ENCODE data around the gene RNF167. TPM values are rescaled to one million over a fixed set of nuclear protein-coding genes. Genes with fewer than 3 reads are reported as not detected.
A peak's percentile ranks its signal among the peaks of the same experiment; 100 is the strongest.
"Not testable (repeated sequence)": the region's sequence is repeated elsewhere in the genome, so short reads cannot be mapped to it uniquely, and the experiment has no call there.

Gene RNF167
- total RNA-seq, 1 experiment from 2014 or later, result 135 TPM

GRCh38 chr17:4903051-4903818, 36.8 kb upstream of the RNF167 start, which contains the start of gene CHRNE:
CHRNE (minus strand) TSS chr17:4903098; CDS start chr17:4903063, 35 bp downstream.
- no peaks in the 10 kb centered on the region for H3K9me3 ChIP-seq (ENCODE audit: insufficient read depth, low read depth)
- TF ChIP-seq EZH2 (IDR thresholded peaks at IDR 0.05; ENCODE audit: low read depth) (no peak), CTCF (conservative IDR thresholded peaks at IDR 0.05) (peak; percentile 94)
- H2AFZ ChIP-seq, result no peak within 1 kb of the TSS
- no peaks in the 10 kb centered on the region for H3K9me2 ChIP-seq (ENCODE audit: insufficient read depth)
- DNase-seq, result peak; percentile 62 to 83
- H3K4me1 ChIP-seq (replicated peaks; ENCODE audit: insufficient read depth), result peaks cover 13% of the 10 kb centered on the region
- H3K27ac ChIP-seq, result 0 out of 2 replicates have a peak within 1 kb of the TSS, but pooled peaks have one; percentile 7
- peak within 1 kb of the TSS; percentile 56 for H3K4me2 ChIP-seq
- no TSS peak for BruUV-seq (replicated peaks)
- H3F3A ChIP-seq (ENCODE audit: insufficient read depth, low read depth), result peaks cover 24% of the 10 kb centered on the region; the same call in 1 of the 2 replicates
- H3K27me3 ChIP-seq (ENCODE audit: insufficient read depth, low read depth), result no peaks in the 10 kb centered on the region
- intact Hi-C loops (cut with micrococcal nuclease; ENCODE audit: unreplicated experiment), result loop anchor here (1.0 to 10.0 kb wide), 5 partner anchors 84 to 478 kb away; partner anchors contain the start of genes ARRB2, CAMTA2 and MED11
- ChIA-PET POLR2A (ENCODE audit: unreplicated experiment) (interaction anchor here (0.6 kb wide), 1 partner anchor 317 kb away, joined by 5 read pairs; no protein-coding TSS in a partner anchor), CTCF (interaction anchor here (0.6 to 1.5 kb wide), 6 partner anchors 20 to 193 kb away, joined by 3 to 6 read pairs (median 3); partner anchors contain the start of gene PSMB6)
- no peaks in the 10 kb centered on the region for H3K36me3 ChIP-seq (ENCODE audit: low read depth)
- H4K20me1 ChIP-seq (ENCODE audit: insufficient read depth), result no peaks in the 10 kb centered on the region
- no peaks in the 10 kb centered on the region for H3K79me2 ChIP-seq (ENCODE audit: low read depth)
- H3K4me3 ChIP-seq, result no peak within 1 kb of the TSS

- BruUV-seq (replicated peaks); H3K4me3 ChIP-seq; DNase-seq; H3K9me3 ChIP-seq (ENCODE audit: insufficient read depth, low read depth); H3K36me3 ChIP-seq (ENCODE audit: low read depth); H3K27me3 ChIP-seq (ENCODE audit: insufficient read depth, low read depth); H3K79me2 ChIP-seq (ENCODE audit: low read depth); H4K20me1 ChIP-seq (ENCODE audit: insufficient read depth); H3K27ac ChIP-seq; H3K9me2 ChIP-seq (ENCODE audit: insufficient read depth); CTCF ChIA-PET; H3K4me2 ChIP-seq; H2AFZ ChIP-seq: not testable (repeated sequence)
- POLR2A ChIA-PET (ENCODE audit: unreplicated experiment), result interaction anchor here (0.6 kb wide), 1 partner anchor 187 kb away, joined by 3 read pairs; no protein-coding TSS in a partner anchor
- Histone ChIP-seq H3F3A (ENCODE audit: insufficient read depth, low read depth) (peaks cover 39% of the 10 kb centered on the region; the same call in 1 of the 2 replicates), H3K4me1 (replicated peaks; ENCODE audit: insufficient read depth) (peaks cover 29% of the 10 kb centered on the region)
- intact Hi-C loops (cut with micrococcal nuclease; ENCODE audit: unreplicated experiment), result loop anchor here (5.0 to 10.0 kb wide), 2 partner anchors 269 to 482 kb away; no protein-coding TSS in a partner anchor
These were observed 33.4 kb upstream of the RNF167 start for GRCh38 chr17:4906642-4907041.

- Histone ChIP-seq H3K36me3 (ENCODE audit: low read depth) (no peaks in the 10 kb centered on the region), H3K4me3 (no peak overlapping the region), H3K9me3 (ENCODE audit: insufficient read depth, low read depth) (no peaks in the 10 kb centered on the region), H3F3A (ENCODE audit: insufficient read depth, low read depth) (peaks cover 23% of the 10 kb centered on the region; the same call in 1 of the 2 replicates), H3K4me1 (replicated peaks; ENCODE audit: insufficient read depth) (peaks cover 20% of the 10 kb centered on the region), H3K9me2 (ENCODE audit: insufficient read depth) (no peaks in the 10 kb centered on the region), H3K4me2 (no peak overlapping the region), H3K27ac (no peak overlapping the region), H3K27me3 (ENCODE audit: insufficient read depth, low read depth) (no peaks in the 10 kb centered on the region), H4K20me1 (ENCODE audit: insufficient read depth) (no peaks in the 10 kb centered on the region), H3K79me2 (ENCODE audit: low read depth) (no peaks in the 10 kb centered on the region), H2AFZ (no peak overlapping the region)
- CTCF ChIA-PET, result interaction anchor here (0.6 to 1.8 kb wide), 9 partner anchors 32 to 316 kb away, joined by 3 to 16 read pairs (median 6); partner anchors contain the start of genes RNF167, SLC25A11 and SPAG7
- no peak for TF ChIP-seq EZH2 (IDR thresholded peaks at IDR 0.05; ENCODE audit: low read depth)
- no peak for TF ChIP-seq CTCF (conservative IDR thresholded peaks at IDR 0.05)
- BruUV-seq (replicated peaks), result no TSS peak
- POLR2A ChIA-PET (ENCODE audit: unreplicated experiment), result interaction anchor here (0.6 to 1.9 kb wide), 6 partner anchors 32 to 1528 kb away, joined by 3 to 20 read pairs (median 6); partner anchors contain the start of genes RNF167, SLC25A11 and SPAG7
- DNase-seq, result no peak
- intact Hi-C loops (cut with micrococcal nuclease; ENCODE audit: unreplicated experiment), result loop anchor here (2.0 to 10.0 kb wide), 3 partner anchors 40 to 484 kb away; partner anchors contain the start of gene PFN1
These were observed 31.8 kb upstream of the RNF167 start for GRCh38 chr17:4908301-4908700.
